Renal cortical epithelial cell (primary cell): Measurements from ENCODE around the gene LYRM1. TPM values are rescaled to one million over a fixed set of nuclear protein-coding genes. Genes with fewer than 3 reads are reported as not detected.
A peak's percentile ranks its signal among the peaks of the same experiment; 100 is the strongest.
"Not testable (repeated sequence)": the region's sequence is repeated elsewhere in the genome, so short reads cannot be mapped to it uniquely, and the experiment has no call there.

ENCODE experiments used
- DNase-seq: peaks from one replicate; pipeline ENCODE4 v3.0.0-alpha.2; 2011; ENCODE audit warnings: low read depth
- total RNA-seq: library from RNA; depleted of rRNA; stranded (reverse); fragments of >200 nt; gene quantifications from 2 replicates; pipeline ENCODE4 v1.2.3, GENCODE V29; 2014

The LYRM1 gene
- total RNA-seq, 1 donor from 2014 or later = 70.7 TPM

- no peak for DNase-seq
Observed at GRCh38 chr16:20931066-20931600, 30.6 kb downstream of the LYRM1 start.

GRCh38 chr16:20933589-20933988, 33.0 kb downstream of the LYRM1 start:
- DNase-seq = no peak

GRCh38 chr16:20937736-20938135, 37.2 kb downstream of the LYRM1 start:
- no peak for DNase-seq

- no peak for DNase-seq
Observed at GRCh38 chr16:20938426-20938825, 37.9 kb downstream of the LYRM1 start.

GRCh38 chr16:20939611-20940010, 39.0 kb downstream of the LYRM1 start:
- no peak for DNase-seq

GRCh38 chr16:20940871-20941635, 40.5 kb downstream of the LYRM1 start:
- DNase-seq = no peak

GRCh38 chr16:20941636-20941926, 41.0 kb downstream of the LYRM1 start:
- no peak for DNase-seq

GRCh38 chr16:20942256-20942655, 41.7 kb downstream of the LYRM1 start:
- DNase-seq = no peak

GRCh38 chr16:20944861-20945574, 44.4 kb downstream of the LYRM1 start:
- DNase-seq = peak; percentile 30

GRCh38 chr16:20945575-20945875, 45.0 kb downstream of the LYRM1 start:
- DNase-seq = not testable (repeated sequence)

- no peak for DNase-seq
Observed at GRCh38 chr16:20946015-20946629, 45.6 kb downstream of the LYRM1 start.

- DNase-seq = no peak
Observed at GRCh38 chr16:20948444-20948843, 47.9 kb downstream of the LYRM1 start.

- no peak for DNase-seq
Observed at GRCh38 chr16:20949660-20950059, 49.1 kb downstream of the LYRM1 start.

- no peak for DNase-seq
Observed at GRCh38 chr16:20950294-20950693, 49.7 kb downstream of the LYRM1 start.

- no peak for DNase-seq
Observed at GRCh38 chr16:20952139-20952920, 51.8 kb downstream of the LYRM1 start.

- no peak for DNase-seq
Observed at GRCh38 chr16:20954574-20954973, 54.0 kb downstream of the LYRM1 start.

GRCh38 chr16:20956319-20956718, 55.7 kb downstream of the LYRM1 start:
- peak; percentile 21 for DNase-seq

GRCh38 chr16:20957153-20957552, 56.6 kb downstream of the LYRM1 start:
- DNase-seq = no peak

GRCh38 chr16:20960899-20961298, 60.3 kb downstream of the LYRM1 start:
- DNase-seq = no peak

GRCh38 chr16:20968765-20969164, 68.2 kb downstream of the LYRM1 start:
- no peak for DNase-seq

GRCh38 chr16:20969386-20969785, 68.8 kb downstream of the LYRM1 start:
- DNase-seq = no peak

GRCh38 chr16:20971401-20971800, 70.8 kb downstream of the LYRM1 start:
- no peak for DNase-seq
